Neuronal stem cell (in vitro differentiated cells): ENCODE data around the gene UFD1.

ENCODE experiments used
- DNase-seq: peaks from one replicate; pipeline ENCODE4 v3.0.0-alpha.2; 2013; ENCODE audit warnings: low spot score
- H2AFZ ChIP-seq: one replicate; pipeline ENCODE4 v1.6.1; 2013; ENCODE audit warnings: mild to moderate bottlenecking, low read length, inconsistent platforms
- H2AK5ac ChIP-seq: 2 replicates; pipeline ENCODE4 v1.6.1; 2013; ENCODE audit warnings: low read depth, mild to moderate bottlenecking, inconsistent platforms, low read length, moderate library complexity, mixed read lengths
- H2BK120ac ChIP-seq: 2 replicates; pipeline ENCODE4 v1.6.1; 2013; ENCODE audit warnings: low read depth, mild to moderate bottlenecking, inconsistent platforms, low read length, moderate library complexity, mixed read lengths
- H2BK12ac ChIP-seq: one replicate; pipeline ENCODE4 v1.6.1; 2013; ENCODE audit warnings: low read length, inconsistent platforms
- H2BK15ac ChIP-seq: 2 replicates; pipeline ENCODE4 v1.6.1; 2013; ENCODE audit warnings: mild to moderate bottlenecking, low read length, inconsistent platforms, mixed read lengths
- H2BK5ac ChIP-seq: one replicate; pipeline ENCODE4 v1.6.1; 2013; ENCODE audit warnings: inconsistent platforms, mild to moderate bottlenecking, low read length, moderate library complexity
- H3K14ac ChIP-seq: one replicate; pipeline ENCODE4 v1.6.1; 2013; ENCODE audit warnings: low read length, inconsistent platforms
- H3K18ac ChIP-seq: 2 replicates; pipeline ENCODE4 v1.6.1; 2013; ENCODE audit warnings: low read length, inconsistent platforms
- H3K23ac ChIP-seq: 2 replicates; pipeline ENCODE4 v1.6.1; 2013; ENCODE audit warnings: low read depth, mild to moderate bottlenecking, mixed read lengths, low read length, inconsistent platforms; ENCODE audit not compliant: poor library complexity
- H3K27ac ChIP-seq: replicated peaks from 3 replicates; pipeline ENCODE4 v1.5.1; 2013; ENCODE audit warnings: low read length, inconsistent platforms
- H3K27me3 ChIP-seq, 3 experiments: 2 replicates each; pipeline ENCODE4 v1.6.1; 2013; ENCODE audit warnings: low read length in 3 of 3, mild to moderate bottlenecking in 2 of 3, inconsistent platforms in 1 of 3, low read depth in 1 of 3, mixed read lengths in 1 of 3, moderate library complexity in 1 of 3; ENCODE audit not compliant: control insufficient read depth in 3 of 3, insufficient read depth in 3 of 3
- H3K36me3 ChIP-seq, 2 donors: replicated peaks in 1 of 2; 2 replicates each; pipeline ENCODE4 v1.6.1; 2013; ENCODE audit warnings: low read length in 2 of 2; ENCODE audit not compliant: control insufficient read depth in 2 of 2, insufficient read depth in 2 of 2
- H3K4ac ChIP-seq: 2 replicates; pipeline ENCODE4 v1.6.1; 2013; ENCODE audit warnings: inconsistent platforms, mild to moderate bottlenecking, low read length, moderate library complexity
- H3K4me1 ChIP-seq, 2 donors: 1 replicate in 1 of 2; 2 replicates in 1 of 2; pipeline ENCODE4 v1.6.1; 2013; ENCODE audit warnings: low read length in 2 of 2, low read depth in 1 of 2; ENCODE audit not compliant: control insufficient read depth in 2 of 2, insufficient read depth in 1 of 2
- H3K4me2 ChIP-seq: one replicate; pipeline ENCODE4 v1.6.1; 2013; ENCODE audit warnings: mild to moderate bottlenecking, low read length, inconsistent platforms; ENCODE audit not compliant: insufficient read depth, poor library complexity, severe bottlenecking
- H3K4me3 ChIP-seq, 2 donors: 2 replicates each; pipeline ENCODE4 v1.5.1; 2013; ENCODE audit warnings: low read length in 2 of 2, mild to moderate bottlenecking in 2 of 2, inconsistent platforms in 1 of 2, moderate library complexity in 1 of 2
- H3K79me1 ChIP-seq: one replicate; pipeline ENCODE4 v1.6.1; 2013; ENCODE audit warnings: low read depth, mild to moderate bottlenecking, inconsistent platforms, low read length, moderate library complexity
- H3K9ac ChIP-seq: one replicate; pipeline ENCODE4 v1.6.1; 2013; ENCODE audit warnings: mild to moderate bottlenecking, low read depth, low read length, inconsistent platforms; ENCODE audit not compliant: poor library complexity
- H3K9me3 ChIP-seq, 2 donors: replicated peaks in 1 of 2; 2 replicates each; pipeline versions ENCODE3 to v1.6.1; 2013; ENCODE audit warnings: low read length in 2 of 2, mild to moderate bottlenecking in 2 of 2, inconsistent platforms in 1 of 2, low read depth in 1 of 2, mixed read lengths in 1 of 2, moderate library complexity in 1 of 2; ENCODE audit not compliant: control insufficient read depth in 2 of 2, insufficient read depth in 1 of 2
- H4K8ac ChIP-seq: one replicate; pipeline ENCODE4 v1.6.1; 2013; ENCODE audit warnings: low read depth, mild to moderate bottlenecking, inconsistent platforms, low read length, moderate library complexity
- H4K91ac ChIP-seq: one replicate; pipeline ENCODE4 v1.6.1; 2013; ENCODE audit warnings: low read length, low read depth, mild to moderate bottlenecking, inconsistent platforms; ENCODE audit not compliant: poor library complexity
- WGBS, 2 donors: extraction: QIAGEN DNeasy Blood & Tissue Kit; methylation state at CpG; one replicate each; pipeline ENCODE4 v1.1.7; 2013; ENCODE audit warnings: missing lambda C conversion rate in 2 of 2, mixed read lengths in 1 of 2; ENCODE audit not compliant: insufficient read length in 2 of 2, insufficient replicate concordance in 1 of 2; ENCODE audit errors: extremely low coverage in 2 of 2; 5-methylcytosine and 5-hydroxymethylcytosine counted together

The UFD1 gene

GRCh38 chr22:19455033-19455432, 24.0 kb downstream of the UFD1 start:
- Histone ChIP-seq H2BK12ac (no peak overlapping the region), H3K4me1 (no peaks in the 10 kb centered on the region), H2AK5ac (no peak overlapping the region), H4K8ac (no peak overlapping the region), H3K79me1 (no peaks in the 10 kb centered on the region), H3K27me3 (no peaks in the 10 kb centered on the region), H3K4me2 (no peak overlapping the region), H2BK5ac (no peak overlapping the region), H3K14ac (no peak overlapping the region), H2BK15ac (no peak overlapping the region), H3K4me3 (no peak overlapping the region), H3K23ac (peak overlapping the region; percentile 69), H3K18ac (no peak overlapping the region), H3K9me3 (no peaks in the 10 kb centered on the region), H2BK120ac (no peak overlapping the region), H3K27ac (no peak overlapping the region), H4K91ac (no peak overlapping the region), H3K4ac (no peak overlapping the region), H2AFZ (no peak overlapping the region), H3K9ac (no peak overlapping the region), H3K36me3 (peaks cover 47 to 91% of the 10 kb centered on the region in 2 donors)
- DNase-seq, result no peak
- no CpG with 5 or more reads among the region's 2 CpGs for WGBS, 2 donors

GRCh38 chr22:19454156-19454555, 24.8 kb downstream of the UFD1 start:
- H2BK12ac ChIP-seq, result no peak overlapping the region
- no peak overlapping the region for H2BK120ac ChIP-seq
- peaks cover 47 to 98% of the 10 kb centered on the region in 2 donors for H3K36me3 ChIP-seq
- H4K91ac ChIP-seq, result no peak overlapping the region
- H3K27ac ChIP-seq, result no peak overlapping the region
- H3K79me1 ChIP-seq, result no peaks in the 10 kb centered on the region
- H3K27me3 ChIP-seq, result no peaks in the 10 kb centered on the region
- no peak overlapping the region for H2BK15ac ChIP-seq
- H3K18ac ChIP-seq, result no peak overlapping the region
- WGBS, 2 donors, result no CpG with 5 or more reads among the region's 6 CpGs
- H3K4me3 ChIP-seq, result no peak overlapping the region
- H3K4me2 ChIP-seq, result no peak overlapping the region
- H3K9ac ChIP-seq, result no peak overlapping the region
- no peak overlapping the region for H2BK5ac ChIP-seq
- no peak overlapping the region for H3K4ac ChIP-seq
- H3K23ac ChIP-seq, result no peak overlapping the region
- H4K8ac ChIP-seq, result no peak overlapping the region
- no peaks in the 10 kb centered on the region for H3K9me3 ChIP-seq
- no peak overlapping the region for H2AK5ac ChIP-seq
- no peak overlapping the region for H3K14ac ChIP-seq
- no peak overlapping the region for H2AFZ ChIP-seq
- DNase-seq, result no peak
- no peaks in the 10 kb centered on the region for H3K4me1 ChIP-seq

GRCh38 chr22:19453718-19454117, 25.3 kb downstream of the UFD1 start:
- Histone ChIP-seq H3K27me3 (no peaks in the 10 kb centered on the region), H4K8ac (no peak overlapping the region), H2BK120ac (no peak overlapping the region), H3K79me1 (no peaks in the 10 kb centered on the region), H3K14ac (no peak overlapping the region), H3K9ac (no peak overlapping the region), H3K27ac (no peak overlapping the region), H3K4me3 (no peak overlapping the region), H3K4me1 (peaks cover 0 to 3% of the 10 kb centered on the region in 2 donors), H2AK5ac (no peak overlapping the region), H3K4me2 (no peak overlapping the region), H3K4ac (no peak overlapping the region), H2AFZ (no peak overlapping the region), H2BK5ac (no peak overlapping the region), H3K18ac (no peak overlapping the region), H2BK15ac (no peak overlapping the region), H3K36me3 (peaks cover 47 to 98% of the 10 kb centered on the region in 2 donors), H4K91ac (no peak overlapping the region), H2BK12ac (no peak overlapping the region), H3K23ac (no peak overlapping the region), H3K9me3 (no peaks in the 10 kb centered on the region)
- no CpG with 5 or more reads among the region's 5 CpGs for WGBS, 2 donors
- no peak for DNase-seq

GRCh38 chr22:19451570-19451969, 27.4 kb downstream of the UFD1 start:
- no peak overlapping the region for H2BK12ac ChIP-seq
- no peak overlapping the region for H2BK5ac ChIP-seq
- no peak for DNase-seq

More at GRCh38 chr22:19451570-19451969, 27.4 kb downstream of the UFD1 start:
- Histone ChIP-seq H3K4me3 (no peak overlapping the region), H2AFZ (no peak overlapping the region), H3K4me1 (peaks cover 4 to 6% of the 10 kb centered on the region in 2 donors), H2BK120ac (no peak overlapping the region), H3K9ac (no peak overlapping the region), H3K4ac (no peak overlapping the region), H3K79me1 (peaks cover 3% of the 10 kb centered on the region), H3K27me3 (no peaks in the 10 kb centered on the region), H4K91ac (no peak overlapping the region), H3K18ac (no peak overlapping the region), H3K36me3 (peaks cover 37 to 80% of the 10 kb centered on the region in 2 donors), H3K9me3 (no peaks in the 10 kb centered on the region), H4K8ac (no peak overlapping the region), H3K27ac (no peak overlapping the region), H3K14ac (no peak overlapping the region), H3K23ac (no peak overlapping the region), H3K4me2 (no peak overlapping the region), H2BK15ac (no peak overlapping the region), H2AK5ac (no peak overlapping the region)
- no CpG with 5 or more reads among the region's 4 CpGs for WGBS, 2 donors
